ENCODE results near the gene MARCHF3. TPM values are rescaled to one million over a fixed set of nuclear protein-coding genes. Genes with fewer than 3 reads are reported as not detected.

The MARCHF3 gene
- total RNA-seq, 1 donor from 2014 or later: 16.5 TPM

DNA sequence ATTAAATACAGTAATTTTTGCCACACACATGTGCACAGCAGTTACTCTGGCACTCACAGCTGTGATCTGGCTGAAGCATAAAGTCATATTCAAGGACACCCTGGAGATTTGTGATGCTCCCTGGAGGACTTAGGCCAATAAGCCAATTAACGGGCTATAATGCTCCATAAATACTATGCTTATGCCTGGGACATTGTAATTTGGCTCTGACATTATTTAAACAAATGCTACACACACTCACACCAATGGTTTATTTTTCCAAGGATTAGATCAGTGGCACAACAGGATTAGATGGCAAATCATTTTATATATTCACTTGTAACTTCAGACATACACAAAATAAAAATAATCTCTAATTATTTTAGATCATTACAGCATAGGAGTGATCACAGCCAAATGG, 142.2 kb downstream of the MARCHF3 start:
- Histone ChIP-seq H3K79me2 (ENCODE audit: insufficient read depth, low read length) (no peaks in the 10 kb centered on the region), H4K20me1 (ENCODE audit: insufficient read depth, low read length) (no peaks in the 10 kb centered on the region), H3K27ac (ENCODE audit: low read depth, low read length) (no peak overlapping the region), H2AFZ (ENCODE audit: low read depth, low read length) (no peak overlapping the region), H3K27me3 (ENCODE audit: insufficient read depth, low read length) (no peaks in the 10 kb centered on the region), H3K4me1 (ENCODE audit: insufficient read depth, low read length) (peaks cover 13% of the 10 kb centered on the region), H3K9me3 (ENCODE audit: insufficient read depth, low read depth, low read length) (no peaks in the 10 kb centered on the region), H3K9ac (ENCODE audit: low read length) (no peak overlapping the region), H3K36me3 (ENCODE audit: insufficient read depth, low read length) (no peaks in the 10 kb centered on the region), H3K4me3 (ENCODE audit: insufficient read depth, low read depth, low read length) (no peak overlapping the region), H3K4me2 (ENCODE audit: low read length) (no peak overlapping the region)
- DNase-seq (ENCODE audit: low read depth) (no peak), FAIRE-seq (no peak)
- Mint-ChIP-seq H3K27me3 (ENCODE audit: low read depth, unreplicated experiment) (no peaks in the 10 kb centered on the region), H3K4me3 (ENCODE audit: unreplicated experiment) (no peak overlapping the region), H3K9me3 (ENCODE audit: unreplicated experiment) (no peaks in the 10 kb centered on the region), H3K27ac (ENCODE audit: unreplicated experiment) (no peak overlapping the region), H3K4me1 (ENCODE audit: low read depth, unreplicated experiment) (peaks cover 12% of the 10 kb centered on the region), H3K36me3 (ENCODE audit: low read depth, unreplicated experiment) (no peaks in the 10 kb centered on the region)
- TF ChIP-seq, protein P1, sequence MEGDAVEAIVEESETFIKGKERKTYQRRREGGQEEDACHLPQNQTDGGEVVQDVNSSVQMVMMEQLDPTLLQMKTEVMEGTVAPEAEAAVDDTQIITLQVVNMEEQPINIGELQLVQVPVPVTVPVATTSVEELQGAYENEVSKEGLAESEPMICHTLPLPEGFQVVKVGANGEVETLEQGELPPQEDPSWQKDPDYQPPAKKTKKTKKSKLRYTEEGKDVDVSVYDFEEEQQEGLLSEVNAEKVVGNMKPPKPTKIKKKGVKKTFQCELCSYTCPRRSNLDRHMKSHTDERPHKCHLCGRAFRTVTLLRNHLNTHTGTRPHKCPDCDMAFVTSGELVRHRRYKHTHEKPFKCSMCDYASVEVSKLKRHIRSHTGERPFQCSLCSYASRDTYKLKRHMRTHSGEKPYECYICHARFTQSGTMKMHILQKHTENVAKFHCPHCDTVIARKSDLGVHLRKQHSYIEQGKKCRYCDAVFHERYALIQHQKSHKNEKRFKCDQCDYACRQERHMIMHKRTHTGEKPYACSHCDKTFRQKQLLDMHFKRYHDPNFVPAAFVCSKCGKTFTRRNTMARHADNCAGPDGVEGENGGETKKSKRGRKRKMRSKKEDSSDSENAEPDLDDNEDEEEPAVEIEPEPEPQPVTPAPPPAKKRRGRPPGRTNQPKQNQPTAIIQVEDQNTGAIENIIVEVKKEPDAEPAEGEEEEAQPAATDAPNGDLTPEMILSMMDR (IDR thresholded peaks at IDR 0.05; ENCODE audit: insufficient read depth, low read depth, low read length): no peak
- no peak for TF ChIP-seq EZH2 (IDR thresholded peaks at IDR 0.05; ENCODE audit: insufficient read depth, low read length)

DNA sequence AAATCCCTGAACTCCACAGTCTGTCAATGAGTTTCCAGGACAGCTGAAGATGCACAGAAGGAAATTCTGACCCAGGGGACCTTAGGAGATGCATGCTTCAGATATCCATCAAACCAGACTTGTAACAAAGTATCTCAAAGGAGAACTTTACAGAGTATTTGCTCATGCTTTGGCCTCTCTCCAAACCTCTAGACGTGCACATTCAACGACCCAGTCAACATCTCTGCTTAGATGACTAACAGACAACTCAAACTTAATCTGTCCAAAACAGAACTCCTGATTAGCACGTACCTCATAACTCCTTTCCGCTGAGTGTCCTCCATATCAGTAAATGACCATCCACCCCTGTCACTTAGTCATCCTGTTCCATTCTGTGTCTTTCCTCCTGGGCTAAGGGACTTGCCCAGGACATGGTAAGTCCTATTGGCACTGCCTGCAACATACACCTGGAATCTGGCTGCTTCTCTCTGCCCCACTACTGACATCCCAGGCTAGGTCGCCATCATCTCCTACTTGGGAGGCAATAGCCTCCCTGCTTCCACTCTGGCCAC, 146.0 kb downstream of the MARCHF3 start:
- Histone ChIP-seq H3K9ac (ENCODE audit: low read length) (no peak overlapping the region), H3K79me2 (ENCODE audit: insufficient read depth, low read length) (no peaks in the 10 kb centered on the region), H2AFZ (ENCODE audit: low read depth, low read length) (no peak overlapping the region), H3K27ac (ENCODE audit: low read depth, low read length) (no peak overlapping the region), H3K4me2 (ENCODE audit: low read length) (peak overlapping the region; percentile 30), H3K4me3 (ENCODE audit: insufficient read depth, low read depth, low read length) (no peak overlapping the region), H3K4me1 (ENCODE audit: insufficient read depth, low read length) (peaks cover 13% of the 10 kb centered on the region), H4K20me1 (ENCODE audit: insufficient read depth, low read length) (no peaks in the 10 kb centered on the region), H3K9me3 (ENCODE audit: insufficient read depth, low read depth, low read length) (no peaks in the 10 kb centered on the region), H3K36me3 (ENCODE audit: insufficient read depth, low read length) (no peaks in the 10 kb centered on the region), H3K27me3 (ENCODE audit: insufficient read depth, low read length) (no peaks in the 10 kb centered on the region)
- peaks cover 12% of the 10 kb centered on the region for H3K4me1 Mint-ChIP-seq (ENCODE audit: low read depth, unreplicated experiment)
- no peak overlapping the region for H3K27ac Mint-ChIP-seq (ENCODE audit: unreplicated experiment)
- TF ChIP-seq, protein P1 (IDR thresholded peaks at IDR 0.05; ENCODE audit: insufficient read depth, low read depth, low read length): no peak
- no peak for TF ChIP-seq EZH2 (IDR thresholded peaks at IDR 0.05; ENCODE audit: insufficient read depth, low read length)
- DNase-seq (ENCODE audit: low read depth) (peak; percentile 84), FAIRE-seq (peak; percentile 96)
- H3K27me3 Mint-ChIP-seq (ENCODE audit: low read depth, unreplicated experiment): no peaks in the 10 kb centered on the region
- no peaks in the 10 kb centered on the region for H3K9me3 Mint-ChIP-seq (ENCODE audit: unreplicated experiment)
- H3K36me3 Mint-ChIP-seq (ENCODE audit: low read depth, unreplicated experiment): no peaks in the 10 kb centered on the region
- H3K4me3 Mint-ChIP-seq (ENCODE audit: unreplicated experiment): no peak overlapping the region

DNA sequence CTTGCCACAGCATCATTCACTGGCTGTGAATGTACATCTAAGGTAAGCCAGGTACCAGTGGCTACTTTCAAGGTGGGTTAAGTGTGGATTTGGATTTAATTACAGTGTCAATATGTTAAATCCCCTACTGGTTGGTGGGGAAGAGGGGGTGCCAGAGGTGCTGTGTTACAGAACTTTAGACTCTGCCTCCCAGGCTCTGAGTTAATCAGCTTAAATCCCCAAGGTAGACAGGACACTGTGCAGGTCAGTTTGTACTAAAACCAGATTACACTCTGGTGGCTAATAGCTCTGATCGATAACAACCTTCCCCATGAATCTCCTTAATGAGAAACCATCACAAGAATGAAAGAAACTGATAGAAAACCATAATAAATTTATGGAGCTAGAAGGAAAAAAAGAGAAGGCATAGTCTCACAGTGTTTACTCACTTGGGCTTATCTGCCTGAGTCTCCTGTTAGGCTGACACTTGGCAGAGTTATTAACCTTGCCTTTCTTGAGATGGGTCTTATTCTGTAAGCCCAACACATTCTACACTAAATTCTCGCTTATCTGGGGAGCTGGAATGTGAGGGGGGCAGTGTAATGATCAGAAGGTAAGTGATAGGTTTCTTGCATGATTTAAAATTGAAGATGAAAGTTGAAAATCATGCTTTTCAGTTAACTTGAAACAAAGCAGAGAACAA, 146.7 kb downstream of the MARCHF3 start:
- H3K36me3 ChIP-seq (ENCODE audit: insufficient read depth, low read length): no peaks in the 10 kb centered on the region
- H3K27me3 ChIP-seq (ENCODE audit: insufficient read depth, low read length): no peaks in the 10 kb centered on the region
- TF ChIP-seq, protein P1 (IDR thresholded peaks at IDR 0.05; ENCODE audit: insufficient read depth, low read depth, low read length): no peak
- no peak for TF ChIP-seq EZH2 (IDR thresholded peaks at IDR 0.05; ENCODE audit: insufficient read depth, low read length)
- no peak overlapping the region for H2AFZ ChIP-seq (ENCODE audit: low read depth, low read length)
- no peak overlapping the region for H3K27ac ChIP-seq (ENCODE audit: low read depth, low read length)
- DNase-seq (ENCODE audit: low read depth): peak; percentile 3
- H3K9ac ChIP-seq (ENCODE audit: low read length): no peak overlapping the region
- H3K79me2 ChIP-seq (ENCODE audit: insufficient read depth, low read length): no peaks in the 10 kb centered on the region
- H3K4me3 ChIP-seq (ENCODE audit: insufficient read depth, low read depth, low read length): no peak overlapping the region
- H3K9me3 Mint-ChIP-seq (ENCODE audit: unreplicated experiment): no peaks in the 10 kb centered on the region
- H3K4me1 ChIP-seq (ENCODE audit: insufficient read depth, low read length): peaks cover 13% of the 10 kb centered on the region
- H3K27me3 Mint-ChIP-seq (ENCODE audit: low read depth, unreplicated experiment): no peaks in the 10 kb centered on the region
- no peak overlapping the region for H3K27ac Mint-ChIP-seq (ENCODE audit: unreplicated experiment)
- H4K20me1 ChIP-seq (ENCODE audit: insufficient read depth, low read length): no peaks in the 10 kb centered on the region
- no peak overlapping the region for H3K4me3 Mint-ChIP-seq (ENCODE audit: unreplicated experiment)
- no peak for FAIRE-seq
- peaks cover 12% of the 10 kb centered on the region for H3K4me1 Mint-ChIP-seq (ENCODE audit: low read depth, unreplicated experiment)
- H3K9me3 ChIP-seq (ENCODE audit: insufficient read depth, low read depth, low read length): no peaks in the 10 kb centered on the region
- H3K4me2 ChIP-seq (ENCODE audit: low read length): peak overlapping the region; percentile 30
- no peaks in the 10 kb centered on the region for H3K36me3 Mint-ChIP-seq (ENCODE audit: low read depth, unreplicated experiment)
